Spleen (tissue), 11 donors: ENCODE data around the gene DDIT4. TPM values are rescaled to one million over a fixed set of nuclear protein-coding genes. Genes with fewer than 3 reads are reported as not detected.
"Not testable (repeated sequence)": the region's sequence is repeated elsewhere in the genome, so short reads cannot be mapped to it uniquely, and the experiment has no call there.

Experiments
- DNase-seq: peaks from one replicate; pipeline ENCODE4 v3.0.0-alpha.2; 2020
- H3K27ac ChIP-seq, 8 donors: fragments of 200-600 bp; sonication (generic) in 7 of 8; 1 replicate in 4 of 8; 2 replicates in 4 of 8; pipeline versions ENCODE4 v1.5.0 to v1.8.0; 2016 to 2021; ENCODE audit warnings: inconsistent platforms in 4 of 8, mild to moderate bottlenecking in 4 of 8, moderate library complexity in 1 of 8
- H3K27me3 ChIP-seq, 7 donors: fragments of 200-600 bp; sonication (generic) in 6 of 7; replicated peaks in 1 of 7; 1 replicate in 4 of 7; 2 replicates in 3 of 7; pipeline versions ENCODE4 v1.5.0 to v1.8.0; 2016 to 2021; ENCODE audit warnings: inconsistent platforms in 3 of 7, mild to moderate bottlenecking in 1 of 7
- H3K36me3 ChIP-seq, 6 donors: fragments of 200-600 bp; sonication (generic) in 5 of 6; 1 replicate in 4 of 6; 2 replicates in 2 of 6; pipeline versions ENCODE4 v1.5.0 to v1.8.0; 2016 to 2021; ENCODE audit warnings: inconsistent platforms in 2 of 6
- H3K4me1 ChIP-seq, 6 donors: fragments of 200-600 bp; sonication (generic) in 5 of 6; 1 replicate in 3 of 6; 2 replicates in 3 of 6; pipeline versions ENCODE4 v1.5.0 to v1.8.0; 2016 to 2021; ENCODE audit warnings: inconsistent platforms in 3 of 6
- H3K4me3 ChIP-seq, 8 donors: fragments of 200-600 bp; sonication (generic) in 7 of 8; 1 replicate in 4 of 8; 2 replicates in 4 of 8; pipeline versions ENCODE4 v1.5.0 to v1.8.0; 2016 to 2021; ENCODE audit warnings: inconsistent platforms in 4 of 8, mild to moderate bottlenecking in 4 of 8, moderate library complexity in 2 of 8
- H3K9me3 ChIP-seq, 8 donors: fragments of 200-600 bp; sonication (generic) in 7 of 8; 1 replicate in 4 of 8; 2 replicates in 4 of 8; pipeline versions ENCODE4 v1.5.0 to v1.8.0; 2016 to 2021; ENCODE audit warnings: inconsistent platforms in 4 of 8
- CTCF ChIP-seq, 11 experiments: fragments of 200-600 bp in 7 of 11; fragments of 450-650 bp in 4 of 11; sonication (generic) in 4 of 11; IDR thresholded peaks in 8 of 11; conservative IDR thresholded peaks in 3 of 11; 1 replicate in 7 of 11; 2 replicates in 4 of 11; pipeline versions ENCODE4 v1.4.0 to v1.8.0; 2016 to 2021; ENCODE audit warnings: antibody characterized with exemption in 11 of 11, inconsistent platforms in 4 of 11, mild to moderate bottlenecking in 1 of 11
- POLR2A ChIP-seq, 3 donors: fragments of 450-650 bp; IDR thresholded peaks; one replicate each; pipeline ENCODE4 v1.5.1; 2017; ENCODE audit warnings: antibody characterized with exemption in 3 of 3, mild to moderate bottlenecking in 1 of 3
- POLR2AphosphoS5 ChIP-seq, 3 donors: sonication (generic); formaldehyde crosslinking; IDR thresholded peaks; one replicate each; pipeline ENCODE4 v1.5.1; 2017; ENCODE audit warnings: antibody characterized with exemption in 3 of 3
- WGBS, 5 donors: extraction: QIAGEN DNeasy Blood & Tissue Kit in 3 of 5; methylation state at CpG; one replicate each; pipeline versions ENCODE4 v1.1.5 to v1.1.7; 2013 to 2018; 5-methylcytosine and 5-hydroxymethylcytosine counted together
- intact Hi-C: fragments of 100-400 bp; cut with DNase I; formaldehyde crosslinking; loops from one replicate; pipeline ENCODE4 v1.15.0; 2023; ENCODE audit warnings: low total_unique reads
- polyA plus RNA-seq, 3 donors: library from polyadenylated mRNA; stranded (reverse); fragments of 200-250 nt; gene quantifications; one replicate each; pipeline ENCODE4 v1.2.1, GENCODE V29; 2013
- total RNA-seq, 7 donors: library from RNA; depleted of rRNA in 3 of 7; stranded (reverse); fragments of >200 nt in 3 of 7; fragmentation: NEBNext Ultra II Directional in 4 of 7; extraction: Animal tissue kit (Norgen Biotek cat#: 25700) in 4 of 7; gene quantifications; one replicate each; pipeline versions ENCODE4 v1.1.0 to v1.2.1, GENCODE V29; 2016 to 2021
- donor health status: healthy with polysubstance abuse.
- donor health status: DM: no; HTN: no; CAD: no; lungs with moderate emphysema.
- donor health status: DM: no; HTN: no; CAD: no.
- donor health status: Bipolar disorder and iron deficiency.
- donor health status: healthy.
- donor health status: DM: no; HTN: no; CAD: no.
- donor health status: DM: yes; HTN: yes; CAD: no.

Gene DDIT4
- total and polyA plus RNA-seq, 10 donors, result 99.3 to 308 (median 228) TPM

- no peak for TF ChIP-seq POLR2AphosphoS5 (IDR thresholded peaks at IDR 0.05)
- TF ChIP-seq POLR2A (IDR thresholded peaks at IDR 0.05), result no peak
- TF ChIP-seq CTCF (IDR thresholded peaks at IDR 0.05 in 8 of 11, conservative IDR thresholded peaks at IDR 0.05 in 3 of 11), result no peak
- Histone ChIP-seq H3K27ac (peak overlapping the region in 7 of 8 donors; percentile 36 to 99 (median 97)), H3K27me3 (no peaks in the 10 kb centered on the region), H3K36me3 (peaks cover 6 to 29% (median 18%) of the 10 kb centered on the region in 6 donors), H3K4me3 (no peak overlapping the region), H3K9me3 (no peaks in the 10 kb centered on the region), H3K4me1 (peaks cover 15 to 75% (median 47%) of the 10 kb centered on the region in 6 donors)
- DNase-seq, result no peak
- intact Hi-C loops, result loop anchor here (10.0 kb wide), 1 partner anchor 64 kb away; the partner anchor contains the start of genes ANAPC16 and ASCC1
- 87 to 93% (median 90%) methylated on average over 5 of the region's 5 CpGs for WGBS, 5 donors
Measured at GRCh38 chr10:72278668-72279393, 5.1 kb downstream of the DDIT4 start.

- 91 to 95% (median 93%) methylated on average over 7 of the region's 7 CpGs for WGBS, 5 donors
- Histone ChIP-seq H3K27ac (peak overlapping the region in 1 of 8 donors; percentile 97), H3K36me3 (peaks cover 5 to 25% (median 17%) of the 10 kb centered on the region in 6 donors), H3K4me1 (peaks cover 16 to 76% (median 49%) of the 10 kb centered on the region in 6 donors)
- H3K27me3 ChIP-seq, H3K9me3 ChIP-seq, H3K4me3 ChIP-seq, DNase-seq: not testable (repeated sequence)
- intact Hi-C loops, result loop anchor here (10.0 kb wide), 1 partner anchor 65 kb away; the partner anchor contains the start of genes ANAPC16 and ASCC1
Measured at GRCh38 chr10:72279587-72279986, 5.9 kb downstream of the DDIT4 start.

GRCh38 chr10:72283131-72283530 lies 9.4 kb downstream of the DDIT4 start:
- Histone ChIP-seq H3K27me3 (no peaks in the 10 kb centered on the region), H3K4me1 (peaks cover 12 to 71% (median 44%) of the 10 kb centered on the region in 6 donors), H3K4me3 (no peak overlapping the region), H3K27ac (peak overlapping the region in 1 of 8 donors; percentile 42), H3K9me3 (no peaks in the 10 kb centered on the region), H3K36me3 (no peaks in the 10 kb centered on the region)
- no peak for TF ChIP-seq POLR2A (IDR thresholded peaks at IDR 0.05)
- no peak for TF ChIP-seq CTCF (IDR thresholded peaks at IDR 0.05 in 8 of 11, conservative IDR thresholded peaks at IDR 0.05 in 3 of 11)
- no peak for TF ChIP-seq POLR2AphosphoS5 (IDR thresholded peaks at IDR 0.05)
- 63 to 95% (median 73%) methylated on average over 3 of the region's 3 CpGs for WGBS, 5 donors
- intact Hi-C loops, result no loop called here
- DNase-seq, result no peak

GRCh38 chr10:72285972-72286521 lies 12.3 kb downstream of the DDIT4 start:
- Histone ChIP-seq H3K27me3 (no peaks in the 10 kb centered on the region), H3K4me3 (no peak overlapping the region), H3K27ac (peak overlapping the region in 4 of 8 donors; percentile 41 to 70 (median 66)), H3K36me3 (no peaks in the 10 kb centered on the region), H3K9me3 (no peaks in the 10 kb centered on the region), H3K4me1 (peaks cover 12 to 54% (median 37%) of the 10 kb centered on the region in 6 donors)
- 53 to 69% (median 66%) methylated on average over 14 of the region's 14 CpGs for WGBS, 5 donors
- peak in 1 of 3 donors; percentile 39 for TF ChIP-seq POLR2AphosphoS5 (IDR thresholded peaks at IDR 0.05)
- TF ChIP-seq CTCF (IDR thresholded peaks at IDR 0.05 in 8 of 11, conservative IDR thresholded peaks at IDR 0.05 in 3 of 11), result no peak
- no peak for DNase-seq
- intact Hi-C loops, result no loop called here
